Measurements from ENCODE around the gene SEMA5B.

The SEMA5B gene

DNA sequence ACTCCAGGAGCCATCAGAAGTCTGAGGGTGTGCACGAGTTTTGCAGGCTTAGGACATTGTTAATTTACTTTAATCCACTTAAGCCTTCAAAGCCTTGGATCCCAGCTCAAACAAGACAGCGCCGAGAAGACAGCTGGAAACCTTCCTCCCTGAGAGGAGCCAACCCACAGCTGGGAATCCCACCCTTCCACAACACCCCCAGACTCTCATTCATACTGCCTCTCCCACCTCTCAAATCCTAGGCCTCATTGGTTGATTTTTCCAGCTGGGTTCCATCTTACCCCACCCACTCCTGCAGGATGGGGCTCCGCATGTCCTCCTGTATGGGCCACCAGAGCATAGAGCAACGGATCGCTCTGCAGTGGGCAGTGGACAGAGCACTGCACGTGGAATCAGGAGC, 80.4 kb downstream of the SEMA5B start:
- TF ChIP-seq, protein P1, sequence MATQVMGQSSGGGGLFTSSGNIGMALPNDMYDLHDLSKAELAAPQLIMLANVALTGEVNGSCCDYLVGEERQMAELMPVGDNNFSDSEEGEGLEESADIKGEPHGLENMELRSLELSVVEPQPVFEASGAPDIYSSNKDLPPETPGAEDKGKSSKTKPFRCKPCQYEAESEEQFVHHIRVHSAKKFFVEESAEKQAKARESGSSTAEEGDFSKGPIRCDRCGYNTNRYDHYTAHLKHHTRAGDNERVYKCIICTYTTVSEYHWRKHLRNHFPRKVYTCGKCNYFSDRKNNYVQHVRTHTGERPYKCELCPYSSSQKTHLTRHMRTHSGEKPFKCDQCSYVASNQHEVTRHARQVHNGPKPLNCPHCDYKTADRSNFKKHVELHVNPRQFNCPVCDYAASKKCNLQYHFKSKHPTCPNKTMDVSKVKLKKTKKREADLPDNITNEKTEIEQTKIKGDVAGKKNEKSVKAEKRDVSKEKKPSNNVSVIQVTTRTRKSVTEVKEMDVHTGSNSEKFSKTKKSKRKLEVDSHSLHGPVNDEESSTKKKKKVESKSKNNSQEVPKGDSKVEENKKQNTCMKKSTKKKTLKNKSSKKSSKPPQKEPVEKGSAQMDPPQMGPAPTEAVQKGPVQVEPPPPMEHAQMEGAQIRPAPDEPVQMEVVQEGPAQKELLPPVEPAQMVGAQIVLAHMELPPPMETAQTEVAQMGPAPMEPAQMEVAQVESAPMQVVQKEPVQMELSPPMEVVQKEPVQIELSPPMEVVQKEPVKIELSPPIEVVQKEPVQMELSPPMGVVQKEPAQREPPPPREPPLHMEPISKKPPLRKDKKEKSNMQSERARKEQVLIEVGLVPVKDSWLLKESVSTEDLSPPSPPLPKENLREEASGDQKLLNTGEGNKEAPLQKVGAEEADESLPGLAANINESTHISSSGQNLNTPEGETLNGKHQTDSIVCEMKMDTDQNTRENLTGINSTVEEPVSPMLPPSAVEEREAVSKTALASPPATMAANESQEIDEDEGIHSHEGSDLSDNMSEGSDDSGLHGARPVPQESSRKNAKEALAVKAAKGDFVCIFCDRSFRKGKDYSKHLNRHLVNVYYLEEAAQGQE (IDR thresholded peaks at IDR 0.05; ENCODE audit: insufficient read depth in 1 of 2, low read depth in 2 of 2, low read length in 2 of 2) = no peak
- TF ChIP-seq POLR2AphosphoS5 (IDR thresholded peaks at IDR 0.05; ENCODE audit: low read depth, low read length) = no peak
- TF ChIP-seq SIN3A (IDR thresholded peaks at IDR 0.05; ENCODE audit: borderline replicate concordance, insufficient read depth, low read length) = no peak
- TF ChIP-seq FOXP2 (optimal IDR thresholded peaks at IDR 0.05; ENCODE audit: borderline replicate concordance, extremely low read depth, extremely low read length, insufficient read depth) = no peak
- TF ChIP-seq TAF1 (IDR thresholded peaks at IDR 0.05; ENCODE audit: borderline replicate concordance, insufficient read depth, low read length) = no peak

DNA sequence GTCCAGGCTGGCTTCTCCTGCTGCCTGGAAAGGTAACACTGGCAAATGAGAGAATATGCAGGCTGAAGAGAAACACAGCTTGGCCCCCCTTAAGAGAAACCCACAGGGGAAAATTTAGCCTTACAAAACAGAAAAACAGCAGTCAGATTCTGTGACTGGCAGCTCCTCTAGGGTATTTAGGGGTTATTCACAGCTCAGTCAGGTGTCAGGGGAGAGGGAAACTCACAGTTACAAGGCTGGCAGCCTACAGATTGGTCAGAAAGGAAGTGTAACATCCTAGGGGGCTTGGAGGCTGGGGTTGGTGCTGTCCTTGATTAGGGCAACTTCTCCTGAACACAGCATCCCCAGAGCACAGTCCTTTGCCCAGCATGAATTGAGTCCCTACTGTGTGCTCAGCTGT, 81.4 kb downstream of the SEMA5B start:
- TF ChIP-seq TAF1 (IDR thresholded peaks at IDR 0.05; ENCODE audit: borderline replicate concordance, insufficient read depth, low read length) (no peak), SIN3A (IDR thresholded peaks at IDR 0.05; ENCODE audit: borderline replicate concordance, insufficient read depth, low read length) (no peak), POLR2AphosphoS5 (IDR thresholded peaks at IDR 0.05; ENCODE audit: low read depth, low read length) (no peak), FOXP2 (optimal IDR thresholded peaks at IDR 0.05; ENCODE audit: borderline replicate concordance, extremely low read depth, extremely low read length, insufficient read depth) (no peak)
- TF ChIP-seq, protein P1 (IDR thresholded peaks at IDR 0.05; ENCODE audit: insufficient read depth in 1 of 2, low read depth in 2 of 2, low read length in 2 of 2) = no peak

DNA sequence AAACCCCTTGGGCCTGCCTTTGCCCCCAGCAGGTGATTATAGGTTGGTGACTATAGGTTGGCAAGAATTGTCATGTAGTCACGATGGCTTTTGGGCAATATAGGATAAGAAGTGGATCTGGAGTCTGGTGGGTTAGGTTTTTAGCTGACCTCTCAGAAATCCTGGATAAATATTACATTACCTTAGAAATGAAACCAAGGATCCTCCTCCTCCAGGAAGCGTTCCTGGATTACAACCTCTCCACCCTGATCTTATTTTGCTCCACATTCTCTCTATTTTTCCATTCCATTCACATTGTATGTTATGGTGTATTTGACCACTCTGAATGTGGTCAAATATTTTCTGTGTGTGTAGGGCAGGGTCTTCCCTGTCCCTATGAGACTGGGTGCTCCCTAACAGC, 82.3 kb downstream of the SEMA5B start:
- TF ChIP-seq FOXP2 (optimal IDR thresholded peaks at IDR 0.05; ENCODE audit: borderline replicate concordance, extremely low read depth, extremely low read length, insufficient read depth) = no peak
- TF ChIP-seq, protein P1 (IDR thresholded peaks at IDR 0.05; ENCODE audit: insufficient read depth in 1 of 2, low read depth in 2 of 2, low read length in 2 of 2) = no peak
- TF ChIP-seq POLR2AphosphoS5 (IDR thresholded peaks at IDR 0.05; ENCODE audit: low read depth, low read length) = no peak
- TF ChIP-seq SIN3A (IDR thresholded peaks at IDR 0.05; ENCODE audit: borderline replicate concordance, insufficient read depth, low read length) = no peak

DNA sequence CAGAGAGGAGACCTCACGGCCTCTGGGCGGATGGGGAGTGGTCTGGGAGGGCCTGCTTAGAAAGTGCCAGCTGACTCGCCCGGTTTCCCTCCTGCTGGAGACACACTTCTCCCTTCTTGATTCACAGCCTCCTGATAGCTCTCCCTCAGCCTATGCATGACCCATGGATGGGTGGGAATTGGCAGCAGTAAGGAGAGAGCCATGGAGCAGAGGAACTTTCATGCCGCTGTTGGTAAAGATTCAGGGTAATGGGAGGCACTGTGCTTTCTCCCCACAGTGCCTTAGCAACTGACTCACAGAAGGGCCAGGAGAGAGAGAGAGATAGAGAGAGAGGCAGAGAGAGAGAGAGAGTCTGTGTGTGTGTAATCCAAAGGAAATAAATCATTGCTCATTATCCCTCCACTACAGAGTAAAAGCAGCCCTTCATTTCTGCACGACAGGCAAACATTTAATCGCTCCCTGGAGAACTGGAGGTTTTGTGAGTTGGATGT, 82.8 kb downstream of the SEMA5B start:
- TF ChIP-seq, protein P1 (IDR thresholded peaks at IDR 0.05; ENCODE audit: insufficient read depth in 1 of 2, low read depth in 2 of 2, low read length in 2 of 2) = no peak
- no peak for TF ChIP-seq SIN3A (IDR thresholded peaks at IDR 0.05; ENCODE audit: borderline replicate concordance, insufficient read depth, low read length)
- TF ChIP-seq TAF1 (IDR thresholded peaks at IDR 0.05; ENCODE audit: borderline replicate concordance, insufficient read depth, low read length) = no peak
- no peak for TF ChIP-seq FOXP2 (optimal IDR thresholded peaks at IDR 0.05; ENCODE audit: borderline replicate concordance, extremely low read depth, extremely low read length, insufficient read depth)
- no peak for TF ChIP-seq POLR2AphosphoS5 (IDR thresholded peaks at IDR 0.05; ENCODE audit: low read depth, low read length)

DNA sequence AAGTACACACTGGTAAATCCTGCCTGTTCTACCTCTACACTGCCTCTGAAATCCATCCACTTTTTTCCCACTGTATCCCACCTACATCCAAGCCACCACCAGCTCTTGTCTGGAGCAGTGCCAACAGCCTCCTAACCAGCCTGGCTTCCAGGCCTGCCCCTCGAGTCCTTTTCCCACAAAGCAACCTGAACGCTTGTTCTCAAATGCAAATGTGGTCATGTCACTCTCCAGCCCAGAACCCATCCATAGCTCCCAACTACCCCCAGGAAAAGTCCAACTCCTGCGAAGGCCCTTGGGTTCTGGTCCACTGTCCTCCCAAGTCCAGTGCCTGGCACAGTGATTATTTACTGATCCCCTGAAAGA, 83.8 kb downstream of the SEMA5B start:
- TF ChIP-seq FOXP2 (optimal IDR thresholded peaks at IDR 0.05; ENCODE audit: borderline replicate concordance, extremely low read depth, extremely low read length, insufficient read depth) = no peak
- TF ChIP-seq, protein P1 (IDR thresholded peaks at IDR 0.05; ENCODE audit: insufficient read depth in 1 of 2, low read depth in 2 of 2, low read length in 2 of 2) = no peak

Measured in PFSK-1 (cell line).